ENCODE measurements around the gene IL36RN.

IL36RN gene

DNA sequence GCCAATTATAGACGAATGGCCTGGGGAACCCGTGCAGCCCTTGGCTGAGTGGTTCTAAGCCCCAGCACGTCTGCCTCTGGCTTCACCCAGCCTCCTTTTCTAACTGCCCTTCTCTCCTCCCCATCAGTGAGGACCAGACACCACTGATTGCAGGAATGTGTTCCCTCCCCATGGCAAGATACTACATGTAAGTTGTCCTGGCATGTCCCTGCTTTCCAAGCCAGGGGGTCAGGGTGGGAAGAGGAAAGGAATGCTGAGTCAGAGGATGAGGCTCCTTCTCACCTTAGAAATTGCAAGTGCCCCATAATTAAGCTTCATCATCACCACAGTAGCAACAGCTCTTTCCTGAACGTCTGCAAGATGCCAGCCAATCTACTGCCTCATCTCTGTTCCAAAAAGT is 13.6 kb downstream of the IL36RN start:
- Histone ChIP-seq H3K4me3 (ENCODE audit: low read length in 2 of 2) (no peak overlapping the region), H3K4me1 (ENCODE audit: control insufficient read depth, insufficient read depth, low read length) (no peaks in the 10 kb centered on the region), H3K27me3 (ENCODE audit: control insufficient read depth in 1 of 2, insufficient read depth in 2 of 2, low read length in 2 of 2) (no peaks in the 10 kb centered on the region), H3K36me3 (ENCODE audit: control insufficient read depth in 2 of 2, insufficient read depth in 2 of 2, low read length in 2 of 2) (no peaks in the 10 kb centered on the region), H3K9me3 (ENCODE audit: control insufficient read depth in 2 of 2, low read length in 2 of 2) (no peaks in the 10 kb centered on the region), H3K27ac (ENCODE audit: low read length) (no peak overlapping the region), H3K9ac (ENCODE audit: low read length in 2 of 2) (no peak overlapping the region)

DNA sequence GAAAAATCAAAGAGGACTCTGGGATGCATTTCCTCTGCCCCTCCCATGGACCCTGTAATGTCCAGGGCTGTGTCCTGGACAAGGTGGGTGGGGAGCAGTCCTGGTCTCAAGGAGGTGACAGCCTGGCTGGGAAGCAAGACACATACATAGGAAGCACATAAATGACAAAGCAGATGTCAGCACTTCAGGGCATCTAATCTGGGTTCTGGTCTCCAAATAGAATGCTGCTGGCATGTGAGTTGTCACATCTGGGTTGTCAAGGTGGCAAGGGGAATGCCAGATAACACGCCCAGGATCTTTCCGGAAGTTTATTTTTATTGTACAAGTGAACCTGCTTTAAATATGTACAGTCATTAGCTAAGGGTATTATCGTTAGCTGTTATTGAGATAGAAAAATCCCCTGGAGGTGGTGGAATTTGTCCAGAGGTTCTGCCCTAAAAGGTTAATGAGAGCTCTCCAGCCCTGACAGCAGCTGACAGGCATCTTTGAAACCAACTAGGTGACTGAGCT is 14.4 kb downstream of the IL36RN start:
- Histone ChIP-seq H3K9ac (ENCODE audit: low read length in 2 of 2) (no peak overlapping the region), H3K9me3 (ENCODE audit: control insufficient read depth in 2 of 2, low read length in 2 of 2) (no peaks in the 10 kb centered on the region), H3K27ac (ENCODE audit: low read length) (no peak overlapping the region), H3K36me3 (ENCODE audit: control insufficient read depth in 2 of 2, insufficient read depth in 2 of 2, low read length in 2 of 2) (no peaks in the 10 kb centered on the region), H3K4me3 (ENCODE audit: low read length in 2 of 2) (no peak overlapping the region), H3K4me1 (ENCODE audit: control insufficient read depth, insufficient read depth, low read length) (no peaks in the 10 kb centered on the region), H3K27me3 (ENCODE audit: control insufficient read depth in 1 of 2, insufficient read depth in 2 of 2, low read length in 2 of 2) (no peaks in the 10 kb centered on the region)

DNA sequence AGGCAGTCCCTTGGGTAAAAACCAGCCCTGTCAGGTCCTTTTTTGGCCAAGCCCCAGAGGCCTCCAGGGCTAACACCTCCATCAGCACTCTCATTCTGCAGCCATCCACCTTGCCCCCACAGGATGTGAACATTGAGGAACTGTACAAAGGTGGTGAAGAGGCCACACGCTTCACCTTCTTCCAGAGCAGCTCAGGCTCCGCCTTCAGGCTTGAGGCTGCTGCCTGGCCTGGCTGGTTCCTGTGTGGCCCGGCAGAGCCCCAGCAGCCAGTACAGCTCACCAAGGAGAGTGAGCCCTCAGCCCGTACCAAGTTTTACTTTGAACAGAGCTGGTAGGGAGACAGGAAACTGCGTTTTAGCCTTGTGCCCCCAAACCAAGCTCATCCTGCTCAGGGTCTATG is 16.0 kb downstream of the IL36RN start:
- no peaks in the 10 kb centered on the region for H3K9me3 ChIP-seq (ENCODE audit: control insufficient read depth in 2 of 2, low read length in 2 of 2)
- H3K27me3 ChIP-seq (ENCODE audit: control insufficient read depth in 1 of 2, insufficient read depth in 2 of 2, low read length in 2 of 2) = no peaks in the 10 kb centered on the region
- no peaks in the 10 kb centered on the region for H3K4me1 ChIP-seq (ENCODE audit: control insufficient read depth, insufficient read depth, low read length)
- no peaks in the 10 kb centered on the region for H3K36me3 ChIP-seq (ENCODE audit: control insufficient read depth in 2 of 2, insufficient read depth in 2 of 2, low read length in 2 of 2)
- H3K27ac ChIP-seq (ENCODE audit: low read length) = no peak overlapping the region
- no peak overlapping the region for H3K9ac ChIP-seq (ENCODE audit: low read length in 2 of 2)
- H3K4me3 ChIP-seq (ENCODE audit: low read length in 2 of 2) = no peak overlapping the region

DNA sequence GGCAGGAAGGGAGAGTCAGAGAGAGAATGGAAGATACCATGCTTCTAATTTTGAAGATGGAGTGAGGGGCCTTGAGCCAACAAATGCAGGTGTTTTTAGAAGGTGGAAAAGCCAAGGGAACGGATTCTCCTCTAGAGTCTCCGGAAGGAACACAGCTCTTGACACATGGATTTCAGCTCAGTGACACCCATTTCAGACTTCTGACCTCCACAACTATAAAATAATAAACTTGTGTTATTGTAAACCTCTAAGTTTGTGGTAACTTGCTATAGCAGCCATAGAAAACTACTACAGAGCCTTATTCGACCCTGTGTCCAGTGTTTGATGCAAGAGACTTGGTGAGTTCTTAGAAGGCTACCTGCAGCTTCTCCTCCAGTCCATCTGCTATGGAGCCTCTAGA is 16.6 kb downstream of the IL36RN start:
- Histone ChIP-seq H3K27me3 (ENCODE audit: control insufficient read depth in 1 of 2, insufficient read depth in 2 of 2, low read length in 2 of 2) (no peaks in the 10 kb centered on the region), H3K36me3 (ENCODE audit: control insufficient read depth in 2 of 2, insufficient read depth in 2 of 2, low read length in 2 of 2) (no peaks in the 10 kb centered on the region), H3K4me1 (ENCODE audit: control insufficient read depth, insufficient read depth, low read length) (no peaks in the 10 kb centered on the region), H3K9me3 (ENCODE audit: control insufficient read depth in 2 of 2, low read length in 2 of 2) (no peaks in the 10 kb centered on the region), H3K27ac (ENCODE audit: low read length) (no peak overlapping the region), H3K4me3 (ENCODE audit: low read length in 2 of 2) (no peak overlapping the region), H3K9ac (ENCODE audit: low read length in 2 of 2) (no peak overlapping the region)

DNA sequence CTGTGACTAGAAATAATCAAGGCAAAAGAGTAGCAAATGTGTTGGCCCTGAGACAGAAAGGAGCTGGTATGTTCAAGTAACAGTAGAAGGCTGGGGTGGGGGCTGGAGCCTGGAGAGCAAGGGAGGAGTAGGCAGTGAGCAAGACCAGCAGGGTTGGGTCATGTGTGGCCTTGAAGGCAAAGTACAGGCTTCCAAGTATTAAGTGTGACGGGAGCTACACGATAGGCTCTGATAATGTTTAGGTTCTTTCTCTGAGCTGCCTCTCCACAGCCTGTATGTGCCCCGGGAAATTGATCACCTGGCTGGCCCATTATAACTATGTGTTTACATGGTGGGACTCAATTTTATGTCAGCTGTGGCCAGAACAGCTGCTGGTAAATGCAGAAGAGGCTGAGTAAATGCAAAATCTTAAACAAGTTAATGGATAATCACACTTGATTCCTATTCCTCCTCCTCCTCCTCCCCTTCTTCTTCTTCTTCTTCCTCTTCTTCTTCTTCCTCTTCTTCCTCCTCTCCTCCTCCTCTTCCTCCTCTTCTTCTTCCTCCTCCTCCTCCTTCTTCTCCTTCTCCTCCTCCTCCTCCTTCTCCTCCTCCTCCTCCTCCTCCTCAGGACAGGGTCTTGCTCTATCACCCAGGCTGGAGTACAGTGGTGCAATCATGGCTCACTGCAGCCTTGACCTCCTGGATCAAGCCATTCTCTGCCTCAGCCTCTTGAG is 18.1 kb downstream of the IL36RN start:
- no peak overlapping the region for H3K4me3 ChIP-seq (ENCODE audit: low read length in 2 of 2)
- no peak overlapping the region for H3K27ac ChIP-seq (ENCODE audit: low read length)
- H3K27me3 ChIP-seq (ENCODE audit: control insufficient read depth in 1 of 2, insufficient read depth in 2 of 2, low read length in 2 of 2) = peaks cover 0 to 4% of the 10 kb centered on the region in 2 donors
- no peaks in the 10 kb centered on the region for H3K4me1 ChIP-seq (ENCODE audit: control insufficient read depth, insufficient read depth, low read length)
- no peak overlapping the region for H3K9ac ChIP-seq (ENCODE audit: low read length in 2 of 2)
- no peaks in the 10 kb centered on the region for H3K9me3 ChIP-seq (ENCODE audit: control insufficient read depth in 2 of 2, low read length in 2 of 2)
- no peaks in the 10 kb centered on the region for H3K36me3 ChIP-seq (ENCODE audit: control insufficient read depth in 2 of 2, insufficient read depth in 2 of 2, low read length in 2 of 2)

DNA sequence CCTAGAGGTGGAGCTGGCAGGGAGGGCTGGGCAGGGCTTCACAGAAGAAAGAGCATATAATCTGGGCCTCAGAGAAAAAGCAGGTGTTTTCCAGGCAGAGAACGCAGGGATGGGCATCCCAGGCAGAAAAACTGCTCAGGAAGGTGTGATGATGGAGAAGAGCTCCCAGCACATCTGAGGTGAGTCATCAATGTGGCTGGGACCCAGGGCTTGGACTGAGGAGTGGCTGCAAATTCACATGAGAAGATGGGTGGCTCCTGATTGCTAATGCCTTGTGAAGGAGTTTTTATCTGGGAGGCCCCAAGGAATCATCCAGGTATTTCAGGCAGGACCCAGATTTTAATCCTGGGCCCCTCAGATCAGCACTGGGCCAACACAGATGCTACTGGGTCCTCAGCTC is 18.9 kb downstream of the IL36RN start:
- Histone ChIP-seq H3K27me3 (ENCODE audit: control insufficient read depth in 1 of 2, insufficient read depth in 2 of 2, low read length in 2 of 2) (peaks cover 0 to 4% of the 10 kb centered on the region in 2 donors), H3K4me3 (ENCODE audit: low read length in 2 of 2) (no peak overlapping the region), H3K4me1 (ENCODE audit: control insufficient read depth, insufficient read depth, low read length) (no peaks in the 10 kb centered on the region), H3K9ac (ENCODE audit: low read length in 2 of 2) (no peak overlapping the region), H3K27ac (ENCODE audit: low read length) (no peak overlapping the region), H3K9me3 (ENCODE audit: control insufficient read depth in 2 of 2, low read length in 2 of 2) (no peaks in the 10 kb centered on the region), H3K36me3 (ENCODE audit: control insufficient read depth in 2 of 2, insufficient read depth in 2 of 2, low read length in 2 of 2) (no peaks in the 10 kb centered on the region)

DNA sequence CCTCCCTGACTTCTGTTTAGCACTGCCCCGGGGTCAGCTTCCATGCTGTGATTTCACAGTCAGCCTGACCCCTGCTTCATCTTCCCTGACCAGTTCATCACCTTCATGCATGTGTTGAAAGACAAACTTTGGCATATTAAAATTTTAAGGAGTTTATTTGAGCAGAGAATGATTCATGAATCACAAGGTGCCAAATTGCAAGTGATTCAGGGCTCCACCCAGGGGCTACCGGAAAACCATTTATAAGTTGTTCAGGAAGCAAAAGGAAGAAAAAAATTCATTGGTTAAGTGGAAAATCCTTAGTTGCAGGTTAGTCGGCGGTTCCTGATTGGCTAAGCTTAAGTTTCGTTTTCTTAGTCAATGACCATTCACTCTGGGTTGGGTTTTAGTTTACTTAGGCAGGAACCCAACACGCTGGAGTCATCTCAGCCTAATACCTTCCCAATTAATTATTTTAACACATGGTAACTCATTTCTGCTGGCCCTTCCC is 19.4 kb downstream of the IL36RN start:
- H3K36me3 ChIP-seq (ENCODE audit: control insufficient read depth in 2 of 2, insufficient read depth in 2 of 2, low read length in 2 of 2) = no peaks in the 10 kb centered on the region
- no peaks in the 10 kb centered on the region for H3K9me3 ChIP-seq (ENCODE audit: control insufficient read depth in 2 of 2, low read length in 2 of 2)
- H3K4me3 ChIP-seq (ENCODE audit: low read length in 2 of 2) = no peak overlapping the region
- H3K9ac ChIP-seq (ENCODE audit: low read length in 2 of 2) = no peak overlapping the region
- peaks cover 0 to 4% of the 10 kb centered on the region in 2 donors for H3K27me3 ChIP-seq (ENCODE audit: control insufficient read depth in 1 of 2, insufficient read depth in 2 of 2, low read length in 2 of 2)
- no peak overlapping the region for H3K27ac ChIP-seq (ENCODE audit: low read length)
- no peaks in the 10 kb centered on the region for H3K4me1 ChIP-seq (ENCODE audit: control insufficient read depth, insufficient read depth, low read length)

DNA sequence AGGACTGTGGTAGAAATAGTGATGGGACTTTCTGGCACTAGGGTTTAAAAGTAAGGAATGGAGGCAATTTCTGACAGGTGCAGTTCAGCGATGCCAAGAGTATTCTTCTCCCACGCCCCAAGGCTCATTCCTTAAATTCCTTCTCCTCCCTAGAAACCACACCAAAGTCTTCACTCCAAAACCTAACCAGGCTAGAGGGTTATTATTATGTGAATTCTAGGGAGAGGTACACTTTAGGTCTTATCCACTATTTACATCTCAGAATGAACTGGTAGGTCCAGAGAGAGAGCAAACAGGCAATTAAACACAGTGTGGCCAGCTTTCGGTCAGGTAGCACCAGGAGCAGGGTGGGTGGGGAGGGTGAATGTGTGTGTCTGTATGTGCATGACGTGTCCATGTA is 20.1 kb downstream of the IL36RN start:
- Histone ChIP-seq H3K27ac (ENCODE audit: low read length) (no peak overlapping the region), H3K9me3 (ENCODE audit: control insufficient read depth in 2 of 2, low read length in 2 of 2) (no peaks in the 10 kb centered on the region), H3K4me3 (ENCODE audit: low read length in 2 of 2) (no peak overlapping the region), H3K36me3 (ENCODE audit: control insufficient read depth in 2 of 2, insufficient read depth in 2 of 2, low read length in 2 of 2) (no peaks in the 10 kb centered on the region), H3K27me3 (ENCODE audit: control insufficient read depth in 1 of 2, insufficient read depth in 2 of 2, low read length in 2 of 2) (peaks cover 0 to 4% of the 10 kb centered on the region in 2 donors), H3K4me1 (ENCODE audit: control insufficient read depth, insufficient read depth, low read length) (no peaks in the 10 kb centered on the region), H3K9ac (ENCODE audit: low read length in 2 of 2) (no peak overlapping the region)

DNA sequence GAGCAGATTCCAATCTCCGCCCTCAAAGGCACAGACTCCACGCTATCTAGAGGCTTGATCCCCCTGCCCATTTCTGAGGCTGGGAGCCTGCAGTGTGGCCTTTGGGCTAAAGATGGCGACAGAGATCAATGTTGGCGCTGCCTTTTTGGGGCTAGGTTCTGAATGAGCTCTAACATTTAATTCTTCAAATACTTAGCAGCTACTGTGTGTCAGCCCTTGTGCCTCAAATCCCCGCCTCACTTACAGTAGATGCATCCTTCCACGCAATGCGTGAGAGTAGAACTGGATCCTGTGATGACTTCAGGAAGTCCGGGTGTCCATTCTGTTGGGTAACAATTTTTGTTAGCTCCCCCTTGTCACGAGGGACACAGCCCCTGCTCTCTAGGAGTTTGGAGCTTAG is 21.1 kb downstream of the IL36RN start:
- H3K4me3 ChIP-seq (ENCODE audit: low read length in 2 of 2) = no peak overlapping the region
- peaks cover 0 to 4% of the 10 kb centered on the region in 2 donors for H3K27me3 ChIP-seq (ENCODE audit: control insufficient read depth in 1 of 2, insufficient read depth in 2 of 2, low read length in 2 of 2)
- H3K36me3 ChIP-seq (ENCODE audit: control insufficient read depth in 2 of 2, insufficient read depth in 2 of 2, low read length in 2 of 2) = no peaks in the 10 kb centered on the region
- no peak overlapping the region for H3K27ac ChIP-seq (ENCODE audit: low read length)
- H3K9me3 ChIP-seq (ENCODE audit: control insufficient read depth in 2 of 2, low read length in 2 of 2) = no peaks in the 10 kb centered on the region
- no peaks in the 10 kb centered on the region for H3K4me1 ChIP-seq (ENCODE audit: control insufficient read depth, insufficient read depth, low read length)
- no peak overlapping the region for H3K9ac ChIP-seq (ENCODE audit: low read length in 2 of 2)

DNA sequence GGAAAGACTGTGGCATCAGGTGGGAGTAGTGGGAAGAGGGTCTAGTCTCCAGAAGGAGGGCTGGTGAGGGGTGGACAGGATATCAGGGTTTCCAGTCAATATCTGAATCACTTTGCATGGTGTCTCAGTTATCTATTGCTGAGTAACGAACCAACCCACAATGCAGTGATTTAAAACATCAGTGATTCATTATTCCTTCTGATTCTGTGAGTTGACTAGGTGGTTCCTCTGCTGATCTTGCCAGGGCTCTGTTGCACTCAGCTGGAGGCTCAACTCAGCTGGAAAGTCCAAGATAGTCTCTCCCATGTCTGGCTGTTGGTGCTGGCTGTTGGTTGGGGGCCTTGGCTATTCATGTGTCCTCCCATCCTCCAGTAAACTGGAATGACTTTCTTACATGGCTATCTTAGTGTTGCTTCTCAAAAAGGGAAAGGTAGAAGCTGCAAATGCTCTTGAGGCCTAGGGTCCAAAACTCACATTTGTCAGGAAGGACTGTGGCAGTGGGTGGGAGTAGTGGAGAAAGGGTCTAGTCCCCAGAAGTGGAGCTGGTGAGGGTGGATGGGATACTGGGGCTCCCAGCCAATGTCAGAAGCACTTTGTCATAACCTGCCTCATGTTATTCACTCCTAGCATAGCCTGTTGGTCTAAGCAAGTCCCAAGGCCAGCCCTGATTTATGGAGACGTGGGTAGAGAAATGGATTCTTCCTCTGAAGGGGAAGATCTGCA is 22.7 kb downstream of the IL36RN start:
- peaks cover 0 to 4% of the 10 kb centered on the region in 2 donors for H3K27me3 ChIP-seq (ENCODE audit: control insufficient read depth in 1 of 2, insufficient read depth in 2 of 2, low read length in 2 of 2)
- no peaks in the 10 kb centered on the region for H3K36me3 ChIP-seq (ENCODE audit: control insufficient read depth in 2 of 2, insufficient read depth in 2 of 2, low read length in 2 of 2)
- H3K4me3 ChIP-seq (ENCODE audit: low read length in 2 of 2) = no peak overlapping the region
- H3K4me1 ChIP-seq (ENCODE audit: control insufficient read depth, insufficient read depth, low read length) = no peaks in the 10 kb centered on the region
- H3K9ac ChIP-seq (ENCODE audit: low read length in 2 of 2) = no peak overlapping the region
- H3K9me3 ChIP-seq (ENCODE audit: control insufficient read depth in 2 of 2, low read length in 2 of 2) = no peaks in the 10 kb centered on the region
- no peak overlapping the region for H3K27ac ChIP-seq (ENCODE audit: low read length)

DNA sequence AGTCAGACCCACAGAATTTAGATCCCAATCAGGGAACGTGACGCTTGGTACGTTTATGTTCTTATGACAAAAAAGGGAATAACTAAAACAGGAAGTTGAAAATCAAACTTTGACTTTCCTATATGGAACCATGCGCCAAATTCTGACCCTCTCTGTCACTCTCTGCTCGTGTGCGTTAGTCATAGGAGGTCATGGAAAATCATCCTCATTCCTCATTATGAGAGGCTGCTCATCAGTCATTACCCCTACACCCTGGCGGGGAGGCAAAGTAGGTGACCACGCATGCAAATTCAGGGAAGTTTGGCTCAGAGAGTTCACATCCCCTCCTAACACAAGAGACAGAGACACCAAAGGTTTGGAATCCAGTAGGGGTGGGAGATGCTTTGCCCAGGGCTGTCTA is 24.3 kb downstream of the IL36RN start:
- no peak overlapping the region for H3K9ac ChIP-seq (ENCODE audit: low read length in 2 of 2)
- no peaks in the 10 kb centered on the region for H3K4me1 ChIP-seq (ENCODE audit: control insufficient read depth, insufficient read depth, low read length)
- H3K27ac ChIP-seq (ENCODE audit: low read length) = no peak overlapping the region
- no peaks in the 10 kb centered on the region for H3K9me3 ChIP-seq (ENCODE audit: control insufficient read depth in 2 of 2, low read length in 2 of 2)
- peaks cover 0 to 4% of the 10 kb centered on the region in 2 donors for H3K27me3 ChIP-seq (ENCODE audit: control insufficient read depth in 1 of 2, insufficient read depth in 2 of 2, low read length in 2 of 2)
- no peak overlapping the region for H3K4me3 ChIP-seq (ENCODE audit: low read length in 2 of 2)
- H3K36me3 ChIP-seq (ENCODE audit: control insufficient read depth in 2 of 2, insufficient read depth in 2 of 2, low read length in 2 of 2) = no peaks in the 10 kb centered on the region
